Left lung (tissue), 10 donors: ENCODE data around the gene PCSK6. TPM values are rescaled to one million over a fixed set of nuclear protein-coding genes. Genes with fewer than 3 reads are reported as not detected.

Experiments
- ATAC-seq: fragments of 200-7000 bp; cut with Tn5 transposase; one replicate; pipeline ENCODE4 v1.9.1; 2020; ENCODE audit warnings: moderate library complexity
- DNase-seq, 4 donors: peaks; one replicate each; pipeline ENCODE4 v3.0.0-alpha.2; 2013 to 2020
- H3K27ac ChIP-seq, 2 donors: fragments of 200-600 bp; sonication (generic) in 1 of 2; one replicate each; pipeline versions ENCODE4 v1.5.0 to v1.8.0; 2020 to 2021
- H3K27me3 ChIP-seq, 2 donors: fragments of 200-600 bp; sonication (generic) in 1 of 2; one replicate each; pipeline versions ENCODE4 v1.5.0 to v1.8.0; 2020 to 2021
- H3K36me3 ChIP-seq, 2 donors: fragments of 200-600 bp; sonication (generic) in 1 of 2; one replicate each; pipeline versions ENCODE4 v1.5.0 to v1.8.0; 2020 to 2021
- H3K4me1 ChIP-seq, 2 donors: fragments of 200-600 bp; one replicate each; pipeline ENCODE4 v1.8.0; 2021
- H3K4me3 ChIP-seq, 2 donors: fragments of 200-600 bp; sonication (generic) in 1 of 2; one replicate each; pipeline versions ENCODE4 v1.5.0 to v1.8.0; 2020 to 2021; ENCODE audit warnings: mild to moderate bottlenecking in 1 of 2
- H3K9me3 ChIP-seq, 2 donors: fragments of 200-600 bp; sonication (generic) in 1 of 2; one replicate each; pipeline versions ENCODE4 v1.5.0 to v1.8.0; 2020 to 2021
- intact Hi-C, 2 donors: fragments of 100-400 bp; cut with DNase I; formaldehyde crosslinking; loops; one replicate each; pipeline versions ENCODE4 v1.11.2 to v1.14.2; 2022
- polyA plus RNA-seq, 6 donors: library from polyadenylated mRNA; unstranded; fragments of 120-200 nt; gene quantifications; one replicate each; pipeline ENCODE4 v1.2.1, GENCODE V29; 2013; ENCODE audit not compliant: insufficient read length in 6 of 6
- total RNA-seq, 2 donors: library from RNA; stranded (reverse); fragmentation: NEBNext Ultra II Directional; extraction: Animal tissue kit (Norgen Biotek cat#: 25700); gene quantifications; one replicate each; pipeline ENCODE4 v1.2.1, GENCODE V29; 2021
- TF ChIP-seq, protein P1 (sequence below), 2 donors: fragments of 200-600 bp; sonication (generic) in 1 of 2; IDR thresholded peaks; one replicate each; pipeline versions ENCODE4 v1.5.0 to v1.8.0; 2021; ENCODE audit warnings: antibody characterized with exemption in 2 of 2
- donor health status: DM: no; HTN: yes; CAD: no.
- donor health status: DM: no; HTN: no; CAD: no.

The PCSK6 gene
- total and polyA plus RNA-seq, 8 donors, result 7.7 to 25.7 (median 22.8) TPM

- intact Hi-C loops, result no loop called here
- DNase-seq (no peak), ATAC-seq (no peak)
- H3K9me3 ChIP-seq, result no peaks in the 10 kb centered on the region
- TF ChIP-seq, protein P1, sequence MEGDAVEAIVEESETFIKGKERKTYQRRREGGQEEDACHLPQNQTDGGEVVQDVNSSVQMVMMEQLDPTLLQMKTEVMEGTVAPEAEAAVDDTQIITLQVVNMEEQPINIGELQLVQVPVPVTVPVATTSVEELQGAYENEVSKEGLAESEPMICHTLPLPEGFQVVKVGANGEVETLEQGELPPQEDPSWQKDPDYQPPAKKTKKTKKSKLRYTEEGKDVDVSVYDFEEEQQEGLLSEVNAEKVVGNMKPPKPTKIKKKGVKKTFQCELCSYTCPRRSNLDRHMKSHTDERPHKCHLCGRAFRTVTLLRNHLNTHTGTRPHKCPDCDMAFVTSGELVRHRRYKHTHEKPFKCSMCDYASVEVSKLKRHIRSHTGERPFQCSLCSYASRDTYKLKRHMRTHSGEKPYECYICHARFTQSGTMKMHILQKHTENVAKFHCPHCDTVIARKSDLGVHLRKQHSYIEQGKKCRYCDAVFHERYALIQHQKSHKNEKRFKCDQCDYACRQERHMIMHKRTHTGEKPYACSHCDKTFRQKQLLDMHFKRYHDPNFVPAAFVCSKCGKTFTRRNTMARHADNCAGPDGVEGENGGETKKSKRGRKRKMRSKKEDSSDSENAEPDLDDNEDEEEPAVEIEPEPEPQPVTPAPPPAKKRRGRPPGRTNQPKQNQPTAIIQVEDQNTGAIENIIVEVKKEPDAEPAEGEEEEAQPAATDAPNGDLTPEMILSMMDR (IDR thresholded peaks at IDR 0.05), result no peak
- H3K36me3 ChIP-seq, result no peaks in the 10 kb centered on the region
- no peak overlapping the region for H3K4me3 ChIP-seq
- H3K4me1 ChIP-seq, result peaks cover 9 to 55% of the 10 kb centered on the region in 2 donors
- peak overlapping the region in 1 of 2 donors; percentile 34 for H3K27ac ChIP-seq
- H3K27me3 ChIP-seq, result no peaks in the 10 kb centered on the region
These were observed 38.9 kb downstream of the PCSK6 start for GRCh38 chr15:101450403-101451265.

- intact Hi-C loops, result no loop called here
- H3K27ac ChIP-seq, result no peak overlapping the region
- ATAC-seq (no peak), DNase-seq (no peak)
- no peaks in the 10 kb centered on the region for H3K9me3 ChIP-seq
- TF ChIP-seq, protein P1 (IDR thresholded peaks at IDR 0.05), result no peak
- peaks cover 13 to 52% of the 10 kb centered on the region in 2 donors for H3K4me1 ChIP-seq
- no peaks in the 10 kb centered on the region for H3K36me3 ChIP-seq
- no peak overlapping the region for H3K4me3 ChIP-seq
- H3K27me3 ChIP-seq, result no peaks in the 10 kb centered on the region
These were observed 39.8 kb downstream of the PCSK6 start for GRCh38 chr15:101449471-101450402.

DNA sequence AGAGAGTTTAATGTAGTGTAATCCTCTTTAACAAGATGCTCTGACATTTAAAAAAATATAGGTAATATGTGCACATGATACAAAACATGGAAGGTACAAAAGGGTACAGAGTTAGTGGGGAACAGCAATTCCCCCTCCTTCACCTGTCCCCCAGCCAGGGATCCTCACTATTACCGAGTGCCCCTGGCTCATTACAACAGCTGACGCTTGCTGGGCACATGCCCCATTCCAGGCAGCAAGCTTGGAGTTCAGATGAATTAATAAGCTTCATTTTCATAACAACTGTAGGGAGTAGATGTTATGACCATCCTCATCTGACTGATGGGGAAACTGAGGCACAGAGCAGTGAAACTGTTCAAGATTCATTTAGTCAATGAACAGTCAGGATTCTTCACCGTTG lies 41.2 kb downstream of the PCSK6 start:
- no peaks in the 10 kb centered on the region for H3K9me3 ChIP-seq
- TF ChIP-seq, protein P1 (IDR thresholded peaks at IDR 0.05), result no peak
- no peaks in the 10 kb centered on the region for H3K27me3 ChIP-seq
- H3K4me3 ChIP-seq, result no peak overlapping the region
- DNase-seq, result no peak
- H3K4me1 ChIP-seq, result peaks cover 13 to 44% of the 10 kb centered on the region in 2 donors
- ATAC-seq, result no peak
- no peak overlapping the region for H3K27ac ChIP-seq
- H3K36me3 ChIP-seq, result no peaks in the 10 kb centered on the region
- intact Hi-C loops, result no loop called here

DNA sequence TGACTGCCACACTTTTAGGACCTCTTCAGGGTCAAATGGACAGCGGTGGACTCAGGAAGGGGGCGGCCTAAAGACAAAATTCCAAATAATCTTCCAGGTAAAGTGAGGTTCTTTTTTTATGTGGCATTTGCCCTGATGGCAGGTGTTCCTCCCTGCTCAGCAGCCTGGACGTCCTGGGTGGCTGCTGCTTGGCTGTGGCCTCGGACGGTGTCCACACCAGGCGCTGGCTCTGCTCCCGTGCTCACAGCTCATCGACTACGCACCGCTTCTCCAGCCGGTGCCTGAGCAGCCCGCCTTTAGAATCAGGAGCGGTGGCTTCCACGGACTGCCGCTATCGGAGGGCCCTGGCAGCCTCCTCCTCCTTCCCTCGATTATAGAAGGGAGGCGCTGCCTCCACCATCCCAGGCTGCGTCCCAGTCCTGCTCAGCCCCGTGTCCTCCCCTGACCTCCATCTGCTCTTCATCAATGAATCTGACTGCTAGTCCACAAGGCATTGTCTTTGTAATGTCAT lies 41.9 kb downstream of the PCSK6 start:
- no peaks in the 10 kb centered on the region for H3K9me3 ChIP-seq
- TF ChIP-seq, protein P1 (IDR thresholded peaks at IDR 0.05), result no peak
- no peak overlapping the region for H3K4me3 ChIP-seq
- ATAC-seq (no peak), DNase-seq (peak in 1 of 4 donors; percentile 70)
- peaks cover 13 to 43% of the 10 kb centered on the region in 2 donors for H3K4me1 ChIP-seq
- H3K36me3 ChIP-seq, result no peaks in the 10 kb centered on the region
- no peaks in the 10 kb centered on the region for H3K27me3 ChIP-seq
- H3K27ac ChIP-seq, result no peak overlapping the region
- intact Hi-C loops, result no loop called here
